DMS79 (cell line): ENCODE measurements around the gene RBM33.

Experiments
- DNase-seq: peaks from one replicate; lab custom pipeline; 2025; lab: John Stamatoyannopoulos, UW

Gene RBM33

GRCh38 chr7:155770241-155770640, 125.8 kb downstream of the RBM33 start:
- no peak for DNase-seq

DNA sequence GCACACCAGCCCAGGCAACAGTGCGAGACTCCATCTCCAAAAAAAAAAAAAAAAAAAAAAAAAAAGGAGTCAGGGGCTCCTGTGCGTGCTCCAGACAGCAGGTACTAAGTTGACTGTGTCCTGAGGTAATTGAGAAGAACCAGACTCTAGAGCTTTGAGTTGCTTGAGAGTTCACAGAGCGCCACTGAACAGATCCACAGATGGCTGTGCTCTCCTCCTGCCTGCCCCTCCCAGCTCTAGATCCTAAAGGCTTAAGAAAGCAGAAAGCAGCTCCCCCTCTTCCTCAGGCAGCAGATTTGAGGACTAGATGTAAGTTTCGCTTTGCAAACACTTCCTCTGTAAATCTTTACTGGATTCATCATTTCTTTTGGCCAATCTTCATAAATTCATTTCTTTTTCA, 129.1 kb downstream of the RBM33 start:
- DNase-seq, result no peak

GRCh38 chr7:155774947-155775346, 130.5 kb downstream of the RBM33 start:
- DNase-seq, result no peak

DNA sequence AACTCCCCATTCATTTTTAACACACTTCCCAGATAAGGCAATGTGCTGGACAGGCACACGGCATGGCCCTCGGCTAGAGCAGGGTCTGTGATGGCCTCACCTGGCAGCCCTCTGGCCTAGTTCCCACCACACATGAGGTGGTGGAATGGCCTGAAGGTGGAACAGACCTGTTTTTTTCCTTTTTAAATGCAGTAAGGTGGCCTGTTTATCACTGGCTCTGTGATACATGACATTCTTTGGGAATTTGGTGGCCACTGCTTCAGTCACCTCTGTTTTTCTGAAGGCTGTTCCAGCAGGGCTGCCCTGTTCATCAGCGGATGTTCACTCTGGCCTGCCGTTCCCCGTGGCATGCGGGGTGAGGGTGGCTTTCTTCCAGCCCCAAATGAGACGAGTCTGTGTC, 131.2 kb downstream of the RBM33 start:
- no peak for DNase-seq

GRCh38 chr7:155776606-155777005, 132.1 kb downstream of the RBM33 start:
- DNase-seq, result no peak

- no peak for DNase-seq
Observed at GRCh38 chr7:155778349-155778748, 133.9 kb downstream of the RBM33 start.

DNA sequence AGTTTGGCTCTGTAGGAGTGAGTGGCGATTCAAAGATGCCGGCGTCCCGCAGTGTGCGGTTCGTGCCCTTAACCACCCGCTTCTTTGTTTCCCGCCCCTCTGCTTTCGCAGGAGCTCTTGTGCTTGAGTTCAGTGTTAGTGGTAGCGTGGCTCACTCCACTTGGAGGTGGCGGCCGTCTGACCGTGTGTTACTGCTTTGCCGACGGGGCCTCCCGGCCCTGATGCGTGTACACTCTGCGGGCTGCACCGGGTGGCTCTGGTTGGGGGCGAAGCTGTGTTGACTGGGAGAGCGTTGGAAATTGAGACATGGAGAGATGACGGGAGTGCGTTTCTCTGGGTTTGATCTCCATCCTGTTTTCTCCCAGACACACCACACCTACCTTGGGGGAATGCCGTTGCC, 136.4 kb downstream of the RBM33 start:
- DNase-seq, result no peak

DNA sequence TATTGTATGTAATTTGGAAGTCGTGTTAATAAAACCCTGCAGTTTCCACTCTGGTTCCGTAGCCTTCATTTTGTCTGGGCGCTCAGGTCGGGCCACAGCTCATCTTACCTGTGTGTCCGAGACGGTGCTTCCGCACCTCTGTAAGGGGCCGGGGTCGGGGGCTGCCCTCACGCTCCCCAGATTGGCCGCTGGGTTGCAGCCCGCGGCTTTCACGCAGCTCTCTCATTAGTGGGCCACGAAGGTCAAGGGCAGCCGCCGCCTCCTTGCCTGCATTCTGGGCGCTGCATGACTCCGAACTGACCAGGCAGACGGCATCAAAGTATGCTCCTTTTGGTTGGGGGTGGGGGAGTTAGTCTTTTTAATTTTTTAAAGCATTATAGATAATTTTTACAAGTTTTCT, 137.0 kb downstream of the RBM33 start:
- DNase-seq, result no peak

GRCh38 chr7:155782466-155782865, 138.0 kb downstream of the RBM33 start:
- DNase-seq, result no peak

- no peak for DNase-seq
Observed at GRCh38 chr7:155785536-155785935, 141.1 kb downstream of the RBM33 start.

DNA sequence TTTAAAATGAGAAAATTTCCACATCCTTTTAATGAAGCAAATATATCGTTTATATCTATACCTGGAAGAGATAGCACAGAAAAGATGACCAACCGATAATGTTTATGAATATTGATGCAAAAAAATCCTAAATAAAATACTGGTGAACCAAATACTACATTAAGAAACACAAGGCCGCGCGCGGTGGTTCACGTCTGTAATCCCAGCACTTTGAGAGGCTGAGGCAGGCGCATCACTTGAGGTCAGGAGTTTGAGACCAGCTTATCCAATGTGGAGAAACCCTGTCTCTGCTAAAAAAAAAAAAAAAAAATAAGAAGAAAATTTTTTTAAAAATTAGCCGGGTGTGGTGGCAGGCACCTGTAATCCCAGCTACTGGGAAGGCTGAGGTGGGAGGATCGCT, 142.0 kb downstream of the RBM33 start:
- no peak for DNase-seq

GRCh38 chr7:155787171-155787851, 142.8 kb downstream of the RBM33 start:
- DNase-seq, result no peak

DNA sequence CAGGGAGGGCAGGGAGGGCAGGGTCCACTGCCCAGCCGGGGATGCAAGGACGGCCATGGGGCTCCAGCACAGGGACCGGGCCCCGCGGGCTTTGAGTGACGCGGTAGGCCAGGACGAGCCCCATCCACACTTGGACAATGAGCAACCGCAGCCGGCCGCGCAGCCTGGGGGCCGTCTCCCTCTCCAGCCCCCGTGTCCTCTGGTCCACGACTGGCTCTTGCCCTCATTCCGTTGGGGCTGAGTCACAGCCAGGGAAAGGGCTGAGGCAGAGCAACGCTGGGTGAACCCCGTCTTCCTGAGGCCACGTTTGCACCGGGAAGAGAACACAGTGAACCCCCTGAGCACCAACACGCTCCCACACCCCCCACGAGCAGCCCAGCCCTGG, 144.1 kb downstream of the RBM33 start:
- no peak for DNase-seq

DNA sequence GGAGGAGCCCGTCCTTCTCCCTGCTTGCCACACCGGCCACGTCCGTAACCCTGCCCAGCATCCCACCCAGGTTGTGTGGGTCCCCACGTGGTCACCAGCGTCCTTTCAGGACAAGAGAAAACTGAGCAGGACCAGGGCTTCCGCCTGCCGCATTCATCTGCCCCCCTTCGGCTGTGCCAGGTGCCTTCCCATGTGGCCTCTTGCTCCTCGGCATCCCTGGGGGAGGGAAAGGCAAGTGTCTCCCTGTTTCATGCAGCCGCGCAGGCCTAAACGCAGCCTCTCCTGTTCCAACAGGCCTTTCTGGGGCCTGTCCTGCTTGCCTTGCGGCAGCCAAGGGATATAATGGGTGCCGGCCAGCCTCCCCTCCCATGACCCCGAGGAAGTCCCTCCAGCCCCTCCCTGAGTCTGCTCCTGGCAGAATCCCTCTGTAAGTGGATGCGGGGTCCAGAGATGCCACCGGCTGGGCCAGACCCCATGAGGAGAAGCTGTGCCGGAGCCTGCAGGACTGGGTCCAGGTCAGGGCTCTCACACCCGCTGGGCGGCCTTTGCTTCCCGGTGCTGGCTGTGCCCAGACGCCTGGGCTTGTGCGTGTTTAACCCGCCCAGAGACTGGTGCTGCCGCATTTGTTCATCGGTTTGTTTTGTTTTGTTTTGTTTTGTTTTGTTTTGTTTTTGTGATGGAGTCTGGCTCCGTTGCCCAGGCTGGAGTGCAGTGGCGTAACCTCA, 144.7 kb downstream of the RBM33 start:
- no peak for DNase-seq

GRCh38 chr7:155790666-155791065, 146.2 kb downstream of the RBM33 start:
- DNase-seq, result no peak

GRCh38 chr7:155791214-155791737, 146.8 kb downstream of the RBM33 start:
- DNase-seq, result no peak

GRCh38 chr7:155791836-155792235, 147.4 kb downstream of the RBM33 start:
- DNase-seq, result no peak

GRCh38 chr7:155792315-155792960, 148.0 kb downstream of the RBM33 start:
- no peak for DNase-seq

DNA sequence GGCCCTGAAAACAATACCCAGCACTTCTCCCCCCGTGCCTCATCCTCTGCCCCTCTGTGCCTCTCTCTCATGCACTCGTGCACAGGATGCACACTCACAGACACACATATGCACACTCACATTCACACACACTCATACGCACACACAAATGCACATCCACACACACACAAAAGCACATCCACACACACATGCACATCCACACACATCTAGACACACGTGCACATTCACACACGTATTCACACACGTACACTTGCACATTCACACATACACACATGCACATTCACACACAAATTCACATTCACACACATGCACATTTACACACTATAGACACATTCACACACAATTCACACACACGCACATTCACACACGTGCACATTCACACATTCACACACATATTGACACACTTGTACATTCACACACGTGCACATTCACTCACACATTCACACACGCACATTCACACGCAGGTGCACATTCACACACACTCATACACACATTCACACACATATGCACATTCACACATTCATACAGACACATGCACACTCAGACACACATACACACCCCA, 148.6 kb downstream of the RBM33 start:
- no peak for DNase-seq

DNA sequence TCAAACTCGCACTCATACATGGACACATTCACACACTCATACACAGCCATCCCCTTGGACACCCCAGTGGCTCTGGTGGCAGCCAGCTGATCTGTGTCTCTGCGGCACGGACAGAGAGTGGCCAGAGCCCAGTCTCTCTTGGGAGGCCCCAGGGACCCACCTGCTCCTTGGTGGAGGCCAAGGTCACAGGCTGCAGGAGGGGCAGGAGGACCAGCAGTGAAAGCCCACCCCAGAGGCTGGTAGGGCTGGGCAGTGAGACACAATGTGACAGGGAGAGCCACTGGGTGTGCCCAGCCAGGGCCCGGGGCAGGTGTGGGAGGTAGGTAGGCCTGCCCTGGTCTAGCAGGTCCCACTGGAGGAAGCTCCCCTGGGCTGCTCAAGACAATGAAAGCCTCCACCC, 149.3 kb downstream of the RBM33 start:
- no peak for DNase-seq

DNA sequence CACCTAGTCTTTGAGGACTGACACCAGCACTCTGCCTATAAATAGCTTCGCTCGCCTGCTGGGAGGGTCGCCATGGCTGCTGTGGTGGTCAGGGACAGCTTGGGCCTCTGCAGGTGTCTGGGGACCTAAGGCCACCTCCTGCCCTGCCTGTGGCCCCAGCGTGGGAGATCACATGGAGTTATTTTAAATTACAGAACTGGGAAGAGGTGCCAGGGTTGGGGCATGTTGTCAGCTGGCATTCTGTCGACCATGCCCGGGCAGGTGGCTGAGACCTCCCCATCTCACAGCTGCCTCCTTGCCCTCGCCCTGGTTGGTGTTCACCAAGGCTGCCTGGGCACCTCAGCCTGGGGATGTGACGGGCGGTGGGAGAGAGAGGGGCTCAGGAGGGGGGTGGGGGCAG, 149.7 kb downstream of the RBM33 start:
- DNase-seq, result no peak

DNA sequence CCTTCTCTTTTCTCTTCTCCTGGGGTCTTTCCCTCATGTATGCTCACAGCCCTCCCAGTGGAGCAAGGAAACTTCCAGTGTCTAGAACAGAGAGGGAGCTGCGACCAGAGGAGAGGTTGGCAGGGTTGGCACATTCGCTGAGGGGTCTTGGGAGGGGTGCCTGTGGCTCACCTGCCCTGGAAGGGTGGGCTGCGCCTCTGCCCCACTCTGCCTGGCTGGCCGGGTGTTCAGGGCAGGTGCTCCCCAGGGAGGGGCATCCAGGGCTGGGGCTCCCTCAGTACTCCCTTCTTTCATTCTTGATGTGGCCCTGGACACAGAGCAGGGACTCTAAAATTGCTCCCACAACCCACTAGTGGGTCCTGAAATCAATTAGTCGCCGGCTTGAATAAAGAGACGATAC, 150.9 kb downstream of the RBM33 start:
- DNase-seq, result no peak

DNA sequence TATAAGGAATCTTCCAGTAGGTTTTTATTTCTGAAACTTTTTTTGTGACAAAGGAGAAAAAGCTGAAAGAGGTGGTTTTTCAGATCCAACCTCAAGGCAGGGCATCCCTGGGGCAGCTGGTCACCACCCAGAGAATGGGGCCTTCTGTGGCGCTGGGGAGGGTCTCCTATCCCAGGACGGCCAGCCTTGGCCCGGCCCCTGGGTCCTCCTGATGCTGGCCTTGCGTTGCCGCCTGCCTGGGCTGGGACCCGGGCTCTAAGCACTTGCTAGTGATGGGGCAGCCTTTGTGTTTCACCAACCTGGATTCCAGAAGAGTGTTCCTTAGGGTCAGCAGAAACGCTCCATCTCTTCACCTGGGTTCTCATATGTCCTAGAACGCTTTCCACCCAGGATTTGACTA, 151.5 kb downstream of the RBM33 start:
- DNase-seq, result no peak
